Activated T-helper 1 cell treated with Interleukin-2 at 50 U/mL for 16 hours (primary cell): ENCODE data around the gene VPS41.

Experiments used
- DNase-seq: peaks from one replicate; pipeline ENCODE4 v3.0.0-alpha.2; 2020; ENCODE audit warnings: low read depth

The VPS41 gene

GRCh38 chr7:38806912-38807311, 102.1 kb downstream of the VPS41 start:
- DNase-seq = no peak

- no peak for DNase-seq
Measured at GRCh38 chr7:38801786-38802185, 107.2 kb downstream of the VPS41 start.

GRCh38 chr7:38798552-38799267, 110.3 kb downstream of the VPS41 start:
- DNase-seq = no peak

- DNase-seq = no peak
Measured at GRCh38 chr7:38796626-38797501, 112.1 kb downstream of the VPS41 start.

GRCh38 chr7:38795593-38795992, 113.4 kb downstream of the VPS41 start:
- DNase-seq = no peak

- DNase-seq = no peak
Measured at GRCh38 chr7:38781991-38782390, 127.0 kb downstream of the VPS41 start.

- DNase-seq = no peak
Measured at GRCh38 chr7:38777609-38778008, 131.4 kb downstream of the VPS41 start.

GRCh38 chr7:38775506-38776175, 133.3 kb downstream of the VPS41 start:
- DNase-seq = no peak

GRCh38 chr7:38773430-38773829, 135.6 kb downstream of the VPS41 start:
- no peak for DNase-seq

- no peak for DNase-seq
Measured at GRCh38 chr7:38760226-38760625, 148.8 kb downstream of the VPS41 start.

- DNase-seq = no peak
Measured at GRCh38 chr7:38759028-38759427, 150.0 kb downstream of the VPS41 start.

GRCh38 chr7:38757931-38758330, 151.1 kb downstream of the VPS41 start:
- DNase-seq = no peak

- DNase-seq = no peak
Measured at GRCh38 chr7:38756521-38756920, 152.5 kb downstream of the VPS41 start.

GRCh38 chr7:38753347-38753746, 155.6 kb downstream of the VPS41 start:
- no peak for DNase-seq

- no peak for DNase-seq
Measured at GRCh38 chr7:38751416-38751815, 157.6 kb downstream of the VPS41 start.

GRCh38 chr7:38748056-38748610, 160.9 kb downstream of the VPS41 start:
- DNase-seq = no peak

- no peak for DNase-seq
Measured at GRCh38 chr7:38746438-38746837, 162.6 kb downstream of the VPS41 start.

- no peak for DNase-seq
Measured at GRCh38 chr7:38744746-38745145, 164.2 kb downstream of the VPS41 start.

GRCh38 chr7:38743899-38744298, 165.1 kb downstream of the VPS41 start:
- no peak for DNase-seq

- no peak for DNase-seq
Measured at GRCh38 chr7:38740041-38740440, 168.9 kb downstream of the VPS41 start.

- DNase-seq = no peak
Measured at GRCh38 chr7:38736138-38736537, 172.9 kb downstream of the VPS41 start.

GRCh38 chr7:38731215-38731614, 177.8 kb downstream of the VPS41 start:
- DNase-seq = no peak

- DNase-seq = no peak
Measured at GRCh38 chr7:38728145-38728544, 180.8 kb downstream of the VPS41 start.
